ENCODE measurements around the gene NDUFS5.
A peak's percentile ranks its signal among the peaks of the same experiment; 100 is the strongest.

Gene NDUFS5

DNA sequence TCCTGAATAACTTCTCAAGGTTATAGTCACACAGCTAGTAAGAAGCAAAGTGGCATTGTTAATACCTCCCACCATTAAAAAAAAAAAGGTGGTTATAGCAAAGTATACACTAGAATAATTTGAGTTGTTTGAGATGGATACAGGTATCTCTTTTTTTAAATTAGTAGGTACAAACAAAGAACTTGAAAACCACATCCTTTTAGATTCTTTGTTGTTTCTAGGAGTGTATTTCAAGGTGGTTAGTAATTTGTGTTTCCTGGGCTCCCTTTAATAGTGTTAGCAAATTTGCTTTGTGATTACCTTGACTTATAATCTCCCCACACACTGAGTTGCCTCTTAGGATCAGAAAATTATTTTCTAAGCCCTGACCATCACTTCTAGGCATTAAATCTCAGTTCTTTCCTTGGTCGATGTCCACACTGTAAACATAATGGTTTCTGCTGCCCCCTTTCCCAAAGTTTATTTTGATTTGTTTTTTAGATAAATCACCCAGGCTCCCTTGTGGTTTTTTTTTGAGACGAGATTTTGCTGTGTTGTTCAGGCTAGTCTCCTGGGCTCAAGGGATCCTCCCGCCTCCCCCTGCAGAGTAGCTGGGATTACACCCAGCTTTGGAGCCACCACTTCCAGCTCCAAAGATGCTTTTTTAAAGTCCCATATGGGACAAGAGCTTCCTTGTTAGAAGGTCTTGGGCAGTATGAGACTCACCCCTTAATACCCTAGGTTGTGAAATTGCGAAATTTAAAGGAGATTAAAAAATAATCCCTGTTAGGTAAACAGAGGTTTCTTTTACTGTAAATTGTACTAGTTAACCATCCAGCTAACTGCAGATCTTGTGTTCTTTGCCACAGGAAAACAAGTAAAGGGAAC lies 28.9 kb upstream of the NDUFS5 start:
- Histone ChIP-seq H3K4me3 (ENCODE audit: insufficient read depth in 1 of 2, low read depth in 1 of 2, low read length in 2 of 2) (no peak overlapping the region), H3K27ac (ENCODE audit: low read length, poor library complexity, severe bottlenecking) (no peak overlapping the region), H2BK5ac (ENCODE audit: low read depth, low read length, poor library complexity, severe bottlenecking) (no peak overlapping the region), H3K9ac (ENCODE audit: low read length) (peak overlapping the region; percentile 31), H3K79me1 (replicated peaks; ENCODE audit: low read length, poor library complexity, severe bottlenecking) (peaks cover 2% of the 10 kb centered on the region), H3K27me3 (ENCODE audit: control insufficient read depth in 1 of 2, insufficient read depth in 1 of 2, low read length in 2 of 2) (no peaks in the 10 kb centered on the region), H2BK12ac (ENCODE audit: low read length in 2 of 2) (no peak overlapping the region), H2BK120ac (ENCODE audit: low read depth, low read length) (no peak overlapping the region), H3K4ac (ENCODE audit: low read depth in 1 of 2, low read length in 2 of 2) (no peak overlapping the region), H3K18ac (ENCODE audit: low read depth in 1 of 2, low read length in 2 of 2) (no peak overlapping the region), H3K9me3 (ENCODE audit: control insufficient read depth, low read length) (no peaks in the 10 kb centered on the region), H2AFZ (ENCODE audit: low read depth, low read length) (no peak overlapping the region), H3K23ac (ENCODE audit: low read length in 2 of 2) (no peak overlapping the region), H2BK15ac (ENCODE audit: low read depth, poor library complexity, severe bottlenecking) (no peak overlapping the region), H3K4me2 (ENCODE audit: low read length, poor library complexity, severe bottlenecking) (no peak overlapping the region), H2AK5ac (ENCODE audit: low read length, severe bottlenecking) (no peak overlapping the region), H3K14ac (ENCODE audit: low read length in 2 of 2) (no peak overlapping the region), H4K8ac (ENCODE audit: low read length) (no peak overlapping the region), H4K91ac (ENCODE audit: low read length) (no peak overlapping the region), H3K4me1 (ENCODE audit: control insufficient read depth, insufficient read depth, low read depth, low read length) (peaks cover 11% of the 10 kb centered on the region), H3K36me3 (ENCODE audit: control insufficient read depth in 1 of 2, insufficient read depth in 2 of 2, low read depth in 1 of 2, low read length in 2 of 2) (peaks cover 38 to 67% of the 10 kb centered on the region in 2 experiments)
- 54% methylated on average over 2 of the region's 4 CpGs for WGBS
- DNase-seq: peak; percentile 36

DNA sequence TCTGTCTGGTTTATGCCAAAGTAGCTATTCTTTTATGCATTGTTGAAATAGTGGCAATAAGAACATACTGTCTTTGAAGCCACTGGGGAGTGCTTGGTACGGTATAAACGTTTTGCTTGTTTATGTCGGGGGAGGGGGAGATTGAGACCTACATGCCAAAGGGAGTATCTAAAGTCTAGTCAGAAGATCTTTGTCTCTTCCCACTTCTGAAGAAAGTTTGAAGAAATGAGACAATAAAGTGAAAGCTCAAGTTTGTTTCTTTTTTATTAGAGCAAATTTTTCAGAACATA lies 28.3 kb upstream of the NDUFS5 start:
- no peak overlapping the region for H2AK5ac ChIP-seq (ENCODE audit: low read length, severe bottlenecking)
- H4K8ac ChIP-seq (ENCODE audit: low read length): no peak overlapping the region
- peak; percentile 49 for DNase-seq
- H3K4me1 ChIP-seq (ENCODE audit: control insufficient read depth, insufficient read depth, low read depth, low read length): peaks cover 11% of the 10 kb centered on the region
- no peaks in the 10 kb centered on the region for H3K9me3 ChIP-seq (ENCODE audit: control insufficient read depth, low read length)
- H3K18ac ChIP-seq (ENCODE audit: low read depth in 1 of 2, low read length in 2 of 2): no peak overlapping the region
- H2BK15ac ChIP-seq (ENCODE audit: low read depth, poor library complexity, severe bottlenecking): no peak overlapping the region
- no peak overlapping the region for H3K4me2 ChIP-seq (ENCODE audit: low read length, poor library complexity, severe bottlenecking)
- peaks cover 2% of the 10 kb centered on the region for H3K79me1 ChIP-seq (replicated peaks; ENCODE audit: low read length, poor library complexity, severe bottlenecking)
- H3K4ac ChIP-seq (ENCODE audit: low read depth in 1 of 2, low read length in 2 of 2): no peak overlapping the region
- H3K14ac ChIP-seq (ENCODE audit: low read length in 2 of 2): no peak overlapping the region
- H2BK5ac ChIP-seq (ENCODE audit: low read depth, low read length, poor library complexity, severe bottlenecking): no peak overlapping the region
- peaks cover 38 to 71% of the 10 kb centered on the region in 2 experiments for H3K36me3 ChIP-seq (ENCODE audit: control insufficient read depth in 1 of 2, insufficient read depth in 2 of 2, low read depth in 1 of 2, low read length in 2 of 2)
- H3K27ac ChIP-seq (ENCODE audit: low read length, poor library complexity, severe bottlenecking): no peak overlapping the region
- H3K27me3 ChIP-seq (ENCODE audit: control insufficient read depth in 1 of 2, insufficient read depth in 1 of 2, low read length in 2 of 2): no peaks in the 10 kb centered on the region
- no peak overlapping the region for H4K91ac ChIP-seq (ENCODE audit: low read length)
- H2AFZ ChIP-seq (ENCODE audit: low read depth, low read length): no peak overlapping the region
- WGBS: 59% methylated on average over 3 of the region's 3 CpGs
- peak overlapping the region; percentile 31 for H3K9ac ChIP-seq (ENCODE audit: low read length)
- H3K4me3 ChIP-seq (ENCODE audit: insufficient read depth in 1 of 2, low read depth in 1 of 2, low read length in 2 of 2): no peak overlapping the region
- H2BK12ac ChIP-seq (ENCODE audit: low read length in 2 of 2): no peak overlapping the region
- H2BK120ac ChIP-seq (ENCODE audit: low read depth, low read length): no peak overlapping the region
- H3K23ac ChIP-seq (ENCODE audit: low read length in 2 of 2): no peak overlapping the region

DNA sequence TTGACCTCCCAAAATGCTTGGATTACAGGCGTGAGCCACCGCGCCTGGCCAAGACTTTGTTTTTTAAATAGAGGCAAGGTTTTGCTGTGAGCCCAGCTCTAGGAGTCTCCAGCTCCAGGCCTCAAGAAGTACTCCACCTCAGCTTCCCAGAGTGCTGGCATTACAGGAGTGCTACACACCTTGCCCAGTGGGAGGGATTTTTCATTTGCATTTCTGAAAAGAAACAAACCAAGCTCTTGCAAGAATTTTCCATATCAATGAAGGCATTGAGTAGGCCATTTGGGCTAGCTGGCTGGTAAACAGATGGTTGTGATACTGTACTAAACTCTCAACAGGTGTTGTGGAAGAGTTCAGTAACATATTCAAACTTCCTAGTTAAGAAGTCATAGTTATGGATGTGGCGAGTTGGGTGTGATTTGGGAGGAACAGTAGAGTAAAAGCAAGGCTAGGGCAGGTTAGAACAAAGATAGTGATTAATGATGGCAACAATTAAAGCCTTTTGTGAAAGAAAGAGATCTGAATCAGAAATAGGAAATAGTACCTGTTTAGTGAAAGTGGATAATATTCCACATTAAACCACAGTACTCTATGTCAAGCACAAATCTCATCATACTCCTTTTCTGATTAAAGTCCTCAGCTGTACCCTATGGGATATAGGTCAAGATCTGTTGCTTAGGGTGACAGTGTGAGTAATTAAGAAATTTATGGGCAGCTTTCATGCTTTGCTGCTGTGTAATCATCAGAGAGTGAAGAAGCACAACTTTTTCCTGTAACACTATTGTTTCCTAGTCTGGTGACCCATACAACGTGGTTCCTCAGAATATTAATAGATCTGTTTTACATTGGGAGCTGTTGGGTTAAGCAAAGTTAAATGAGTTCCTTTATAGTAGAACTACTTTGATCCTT lies 24.4 kb upstream of the NDUFS5 start:
- no peak overlapping the region for H3K27ac ChIP-seq (ENCODE audit: low read length, poor library complexity, severe bottlenecking)
- no peak overlapping the region for H2AFZ ChIP-seq (ENCODE audit: low read depth, low read length)
- H3K23ac ChIP-seq (ENCODE audit: low read length in 2 of 2): no peak overlapping the region
- H4K8ac ChIP-seq (ENCODE audit: low read length): no peak overlapping the region
- DNase-seq: no peak
- no peak overlapping the region for H3K4me2 ChIP-seq (ENCODE audit: low read length, poor library complexity, severe bottlenecking)
- no peak overlapping the region for H3K4me3 ChIP-seq (ENCODE audit: insufficient read depth in 1 of 2, low read depth in 1 of 2, low read length in 2 of 2)
- H3K9me3 ChIP-seq (ENCODE audit: control insufficient read depth, low read length): no peaks in the 10 kb centered on the region
- peaks cover 5% of the 10 kb centered on the region for H3K4me1 ChIP-seq (ENCODE audit: control insufficient read depth, insufficient read depth, low read depth, low read length)
- no peak overlapping the region for H2BK5ac ChIP-seq (ENCODE audit: low read depth, low read length, poor library complexity, severe bottlenecking)
- peaks cover 30 to 93% of the 10 kb centered on the region in 2 experiments for H3K36me3 ChIP-seq (ENCODE audit: control insufficient read depth in 1 of 2, insufficient read depth in 2 of 2, low read depth in 1 of 2, low read length in 2 of 2)
- H3K14ac ChIP-seq (ENCODE audit: low read length in 2 of 2): no peak overlapping the region
- H2BK12ac ChIP-seq (ENCODE audit: low read length in 2 of 2): no peak overlapping the region
- H4K91ac ChIP-seq (ENCODE audit: low read length): no peak overlapping the region
- H3K9ac ChIP-seq (ENCODE audit: low read length): no peak overlapping the region
- no peak overlapping the region for H2BK15ac ChIP-seq (ENCODE audit: low read depth, poor library complexity, severe bottlenecking)
- H3K27me3 ChIP-seq (ENCODE audit: control insufficient read depth in 1 of 2, insufficient read depth in 1 of 2, low read length in 2 of 2): no peaks in the 10 kb centered on the region
- H2AK5ac ChIP-seq (ENCODE audit: low read length, severe bottlenecking): no peak overlapping the region
- 86% methylated on average over 5 of the region's 5 CpGs for WGBS
- H3K18ac ChIP-seq (ENCODE audit: low read depth in 1 of 2, low read length in 2 of 2): no peak overlapping the region
- H2BK120ac ChIP-seq (ENCODE audit: low read depth, low read length): no peak overlapping the region
- no peak overlapping the region for H3K4ac ChIP-seq (ENCODE audit: low read depth in 1 of 2, low read length in 2 of 2)
- H3K79me1 ChIP-seq (replicated peaks; ENCODE audit: low read length, poor library complexity, severe bottlenecking): peaks cover 12% of the 10 kb centered on the region

DNA sequence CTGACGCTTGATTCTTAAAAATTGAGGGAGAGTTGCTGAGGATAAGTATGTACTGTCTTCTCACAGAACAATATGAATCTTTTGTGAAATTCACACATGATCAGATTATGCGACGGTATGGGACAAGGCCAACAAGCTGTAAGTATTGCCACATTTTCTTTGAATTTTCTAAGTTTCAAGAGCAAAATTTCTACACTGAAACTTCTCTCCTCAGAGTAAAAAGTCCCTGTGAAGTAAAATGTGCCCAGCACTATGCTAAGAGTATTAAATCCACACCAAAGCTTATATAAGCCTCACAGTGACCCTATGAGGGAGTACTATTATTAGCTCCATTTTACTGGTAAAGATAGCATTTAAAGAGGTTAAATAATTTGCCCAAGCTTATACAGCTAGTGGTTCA lies 22.9 kb upstream of the NDUFS5 start:
- Histone ChIP-seq H4K8ac (ENCODE audit: low read length) (no peak overlapping the region), H3K4ac (ENCODE audit: low read depth in 1 of 2, low read length in 2 of 2) (no peak overlapping the region), H2BK5ac (ENCODE audit: low read depth, low read length, poor library complexity, severe bottlenecking) (no peak overlapping the region), H2AK5ac (ENCODE audit: low read length, severe bottlenecking) (no peak overlapping the region), H3K4me1 (ENCODE audit: control insufficient read depth, insufficient read depth, low read depth, low read length) (peaks cover 4% of the 10 kb centered on the region), H3K27me3 (ENCODE audit: control insufficient read depth in 1 of 2, insufficient read depth in 1 of 2, low read length in 2 of 2) (no peaks in the 10 kb centered on the region), H2AFZ (ENCODE audit: low read depth, low read length) (no peak overlapping the region), H3K4me2 (ENCODE audit: low read length, poor library complexity, severe bottlenecking) (no peak overlapping the region), H3K27ac (ENCODE audit: low read length, poor library complexity, severe bottlenecking) (peak overlapping the region; percentile 58), H3K18ac (ENCODE audit: low read depth in 1 of 2, low read length in 2 of 2) (no peak overlapping the region), H3K4me3 (ENCODE audit: insufficient read depth in 1 of 2, low read depth in 1 of 2, low read length in 2 of 2) (no peak overlapping the region), H3K79me1 (replicated peaks; ENCODE audit: low read length, poor library complexity, severe bottlenecking) (peaks cover 14% of the 10 kb centered on the region), H3K23ac (ENCODE audit: low read length in 2 of 2) (no peak overlapping the region), H2BK15ac (ENCODE audit: low read depth, poor library complexity, severe bottlenecking) (no peak overlapping the region), H3K9me3 (ENCODE audit: control insufficient read depth, low read length) (no peaks in the 10 kb centered on the region), H2BK12ac (ENCODE audit: low read length in 2 of 2) (no peak overlapping the region), H3K14ac (ENCODE audit: low read length in 2 of 2) (no peak overlapping the region), H2BK120ac (ENCODE audit: low read depth, low read length) (no peak overlapping the region), H3K9ac (ENCODE audit: low read length) (peak overlapping the region; percentile 48), H4K91ac (ENCODE audit: low read length) (no peak overlapping the region), H3K36me3 (ENCODE audit: control insufficient read depth in 1 of 2, insufficient read depth in 2 of 2, low read depth in 1 of 2, low read length in 2 of 2) (peaks cover 38 to 97% of the 10 kb centered on the region in 2 experiments)
- 93% methylated on average over 3 of the region's 3 CpGs for WGBS
- no peak for DNase-seq

All from mesenchymal stem cell (in vitro differentiated cells and primary cell).